ENCODE results near the gene SCAF1. TPM values are rescaled to one million over a fixed set of nuclear protein-coding genes. Genes with fewer than 3 reads are reported as not detected.

SCAF1 gene
- total RNA-seq, 2 donors from 2014 or later = 47.9 to 80.8 TPM

- DNase-seq (ENCODE audit: low spot score) = no peak
- TF ChIP-seq POLR2AphosphoS5 (IDR thresholded peaks at IDR 0.05) (no peak), POLR2A (IDR thresholded peaks at IDR 0.05) (no peak), CTCF (IDR thresholded peaks at IDR 0.05) (no peak)
- Histone ChIP-seq H3K36me3 (peaks cover 25 to 36% of the 10 kb centered on the region in 2 donors), H3K9me3 (no peaks in the 10 kb centered on the region), H3K4me1 (replicated peaks) (no peaks in the 10 kb centered on the region), H3K27me3 (replicated peaks; ENCODE audit: insufficient read depth) (no peaks in the 10 kb centered on the region), H3K4me3 (no peak overlapping the region), H3K27ac (no peak overlapping the region)
- WGBS = 95% methylated on average over 64 of the region's 72 CpGs
- intact Hi-C loops (cut with DNase I) = no loop called here
Measured at GRCh38 chr19:49651029-49651819, 9.2 kb downstream of the SCAF1 start.

- Histone ChIP-seq H3K9me3 (no peaks in the 10 kb centered on the region), H3K4me3 (no peak overlapping the region), H3K27me3 (replicated peaks; ENCODE audit: insufficient read depth) (no peaks in the 10 kb centered on the region), H3K36me3 (peaks cover 25 to 33% of the 10 kb centered on the region in 2 donors), H3K27ac (no peak overlapping the region), H3K4me1 (replicated peaks) (no peaks in the 10 kb centered on the region)
- WGBS = 96% methylated on average over 98 of the region's 110 CpGs
- TF ChIP-seq POLR2A (IDR thresholded peaks at IDR 0.05) (no peak), POLR2AphosphoS5 (IDR thresholded peaks at IDR 0.05) (no peak), CTCF (IDR thresholded peaks at IDR 0.05) (no peak)
- intact Hi-C loops (cut with DNase I) = no loop called here
- DNase-seq (ENCODE audit: low spot score) = no peak
Measured at GRCh38 chr19:49651820-49652550, 10.0 kb downstream of the SCAF1 start.

- H3K36me3 ChIP-seq = peaks cover 25 to 41% of the 10 kb centered on the region in 2 donors
- WGBS = 95% methylated on average over 58 of the region's 58 CpGs
Measured at GRCh38 chr19:49652551-49653465, 10.8 kb downstream of the SCAF1 start.

GRCh38 chr19:49653466-49653806 lies 11.4 kb downstream of the SCAF1 start:
- H3K4me1 ChIP-seq (replicated peaks) = no peaks in the 10 kb centered on the region
- no peaks in the 10 kb centered on the region for H3K9me3 ChIP-seq
- no peak overlapping the region for H3K27ac ChIP-seq
- WGBS = 82% methylated on average over 13 of the region's 13 CpGs
- peaks cover 25 to 44% of the 10 kb centered on the region in 2 donors for H3K36me3 ChIP-seq
- H3K27me3 ChIP-seq (replicated peaks; ENCODE audit: insufficient read depth) = no peaks in the 10 kb centered on the region
- H3K4me3 ChIP-seq = no peak overlapping the region
- intact Hi-C loops (cut with DNase I) = no loop called here
- no peak for DNase-seq (ENCODE audit: low spot score)
- TF ChIP-seq CTCF (IDR thresholded peaks at IDR 0.05) (no peak), POLR2A (IDR thresholded peaks at IDR 0.05) (no peak), POLR2AphosphoS5 (IDR thresholded peaks at IDR 0.05) (no peak)

More at GRCh38 chr19:49652551-49653465, 10.8 kb downstream of the SCAF1 start:
- Histone ChIP-seq H3K27me3 (replicated peaks; ENCODE audit: insufficient read depth) (no peaks in the 10 kb centered on the region), H3K4me1 (replicated peaks) (no peaks in the 10 kb centered on the region), H3K4me3 (no peak overlapping the region), H3K27ac (no peak overlapping the region), H3K9me3 (no peaks in the 10 kb centered on the region)
- TF ChIP-seq POLR2A (IDR thresholded peaks at IDR 0.05) (no peak), CTCF (IDR thresholded peaks at IDR 0.05) (no peak), POLR2AphosphoS5 (IDR thresholded peaks at IDR 0.05) (no peak)
- no peak for DNase-seq (ENCODE audit: low spot score)
- intact Hi-C loops (cut with DNase I) = no loop called here

Data from prostate gland (tissue), 2 donors.